GM19043 (cell line): Measurements from ENCODE around the gene CAVIN3.
"Not testable (repeated sequence)": the region's sequence is repeated elsewhere in the genome, so short reads cannot be mapped to it uniquely, and the experiment has no call there.

Experiments
- ATAC-seq: cut with Tn5 transposase; IDR thresholded peaks from one replicate; pipeline ENCODE4 v1.9.1; 2021; ENCODE audit warnings: low read depth; ENCODE audit not compliant: unreplicated experiment

CAVIN3 gene

GRCh38 chr11:6326985-6327384 is 6.7 kb upstream of the CAVIN3 start:
- ATAC-seq = no peak

GRCh38 chr11:6326303-6326702 is 6.0 kb upstream of the CAVIN3 start:
- ATAC-seq = no peak

- no peak for ATAC-seq
Measured at GRCh38 chr11:6323291-6323905, 3.1 kb upstream of the CAVIN3 start.

GRCh38 chr11:6321961-6322362 is 1.7 kb upstream of the CAVIN3 start:
- ATAC-seq = no peak

GRCh38 chr11:6321356-6321755 is 1.1 kb upstream of the CAVIN3 start:
- ATAC-seq = no peak

GRCh38 chr11:6319704-6320410 is 444 bp downstream of the CAVIN3 start:
- peak; percentile 44 for ATAC-seq

GRCh38 chr11:6319001-6319703 is 1.1 kb downstream of the CAVIN3 start:
- ATAC-seq = peak; percentile 3

GRCh38 chr11:6318204-6318603 is 2.1 kb downstream of the CAVIN3 start:
- ATAC-seq = no peak

- ATAC-seq = peak; percentile 48
Measured at GRCh38 chr11:6315811-6316425, 4.4 kb downstream of the CAVIN3 start.

- ATAC-seq = no peak
Measured at GRCh38 chr11:6312106-6312505, 8.2 kb downstream of the CAVIN3 start.

- no peak for ATAC-seq
Measured at GRCh38 chr11:6307876-6308275, 12.4 kb downstream of the CAVIN3 start.

- ATAC-seq = no peak
Measured at GRCh38 chr11:6305297-6305696, 15.0 kb downstream of the CAVIN3 start.

GRCh38 chr11:6303661-6304060 is 16.6 kb downstream of the CAVIN3 start:
- ATAC-seq = no peak

- ATAC-seq = no peak
Measured at GRCh38 chr11:6301096-6301495, 19.2 kb downstream of the CAVIN3 start.

- ATAC-seq = no peak
Measured at GRCh38 chr11:6300325-6300724, 20.0 kb downstream of the CAVIN3 start.

GRCh38 chr11:6298605-6299004 is 21.7 kb downstream of the CAVIN3 start:
- no peak for ATAC-seq

- ATAC-seq = no peak
Measured at GRCh38 chr11:6297831-6298230, 22.5 kb downstream of the CAVIN3 start.

- ATAC-seq = no peak
Measured at GRCh38 chr11:6285019-6285418, 35.3 kb downstream of the CAVIN3 start.

GRCh38 chr11:6284250-6284649 is 36.1 kb downstream of the CAVIN3 start:
- ATAC-seq = no peak

GRCh38 chr11:6283453-6284023 is 36.8 kb downstream of the CAVIN3 start:
- ATAC-seq = no peak

GRCh38 chr11:6280809-6281208 is 39.5 kb downstream of the CAVIN3 start:
- not testable (repeated sequence) for ATAC-seq
